Stimulated activated CD8-positive, alpha-beta memory T cell treated with anti-CD3 and anti-CD28 coated beads, Interleukin-7, amount 100 ng/mL, for 48 hours (primary cell): Measurements from ENCODE around the gene NEDD8.

Experiments used
- DNase-seq, 2 donors: peaks; one replicate each; pipeline ENCODE4 v3.0.0-alpha.2; 2020; ENCODE audit warnings: low read depth in 1 of 2; ENCODE audit errors: extremely low read depth in 1 of 2

NEDD8 gene

GRCh38 chr14:24182110-24182882 lies 49.9 kb downstream of the NEDD8 start:
- DNase-seq: no peak

- DNase-seq: no peak
These were observed 50.6 kb downstream of the NEDD8 start for GRCh38 chr14:24181371-24182077.

DNA sequence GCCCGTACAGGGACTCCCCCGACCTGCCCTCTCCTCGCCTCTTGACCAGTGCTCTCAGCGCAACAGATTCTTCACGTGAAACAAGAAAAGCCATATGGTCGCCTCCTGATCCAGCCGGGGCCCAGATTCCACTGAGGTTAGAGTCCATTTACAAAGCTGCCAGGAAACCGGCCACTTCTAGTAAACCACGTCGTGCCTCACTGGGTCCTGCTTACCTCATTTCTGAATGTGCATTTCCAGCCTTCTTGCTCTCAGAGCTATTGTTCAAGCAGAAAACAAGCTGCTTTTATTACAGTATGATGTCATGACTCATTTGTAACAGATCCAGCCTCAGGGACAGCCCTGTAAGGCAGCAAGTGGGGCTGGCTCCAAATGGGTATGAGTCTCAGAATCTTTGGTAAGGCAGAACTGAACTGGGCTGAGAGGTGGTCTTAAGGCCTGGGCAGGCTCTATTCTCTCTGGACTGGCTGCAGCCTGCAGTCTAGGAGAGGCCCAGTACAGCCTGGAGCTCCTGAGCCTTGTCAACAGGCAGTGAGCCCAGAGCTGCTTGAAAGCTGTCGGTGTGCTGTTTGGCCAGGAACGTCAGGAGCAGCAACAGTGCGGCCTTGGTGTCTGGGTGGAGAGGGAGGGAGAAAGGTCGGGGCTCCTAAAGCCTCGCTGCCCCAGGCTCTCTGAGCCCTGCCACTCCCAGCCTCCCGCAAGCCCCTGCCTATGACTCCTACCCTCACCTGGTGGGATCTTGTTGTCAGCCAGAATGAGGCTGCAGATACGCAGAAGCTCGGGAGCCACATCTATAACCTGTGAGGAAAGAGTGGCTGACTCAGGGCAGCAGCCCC lies 52.0 kb downstream of the NEDD8 start:
- no peak for DNase-seq

DNA sequence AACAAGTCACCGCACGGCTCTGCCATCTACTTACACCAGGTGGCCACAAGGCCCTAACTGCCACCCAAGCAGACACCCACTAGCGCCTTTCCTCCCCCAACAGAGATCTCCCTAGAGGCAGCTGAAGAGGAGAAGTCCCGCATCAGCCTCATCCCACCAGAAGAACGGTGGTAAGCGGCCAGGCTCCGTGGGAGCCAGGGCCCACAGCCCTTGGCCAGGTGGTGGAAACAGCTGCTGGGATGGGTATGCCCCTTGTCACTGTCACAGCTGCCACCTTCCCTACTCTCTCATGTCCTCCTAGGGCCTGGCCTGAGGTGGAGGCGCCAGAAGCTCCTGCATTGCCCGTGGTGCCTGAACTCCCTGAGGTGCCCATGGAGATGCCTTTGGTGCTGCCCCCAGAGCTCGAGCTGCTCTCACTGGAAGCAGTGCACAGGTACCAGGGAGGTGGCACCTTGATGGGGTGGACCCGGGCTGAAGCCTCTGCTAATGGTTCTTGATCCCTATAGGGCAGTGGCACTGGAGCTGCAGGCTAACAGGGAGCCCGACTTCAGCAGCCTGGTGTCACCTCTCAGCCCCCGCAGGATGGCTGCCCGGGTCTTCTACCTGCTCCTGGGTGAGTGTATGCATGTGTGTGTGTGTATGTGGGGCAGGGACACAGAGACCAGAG lies 52.7 kb downstream of the NEDD8 start:
- DNase-seq: no peak

- no peak for DNase-seq
These were observed 53.6 kb downstream of the NEDD8 start for GRCh38 chr14:24178399-24179178.

GRCh38 chr14:24177891-24178290 lies 54.3 kb downstream of the NEDD8 start:
- no peak for DNase-seq

DNA sequence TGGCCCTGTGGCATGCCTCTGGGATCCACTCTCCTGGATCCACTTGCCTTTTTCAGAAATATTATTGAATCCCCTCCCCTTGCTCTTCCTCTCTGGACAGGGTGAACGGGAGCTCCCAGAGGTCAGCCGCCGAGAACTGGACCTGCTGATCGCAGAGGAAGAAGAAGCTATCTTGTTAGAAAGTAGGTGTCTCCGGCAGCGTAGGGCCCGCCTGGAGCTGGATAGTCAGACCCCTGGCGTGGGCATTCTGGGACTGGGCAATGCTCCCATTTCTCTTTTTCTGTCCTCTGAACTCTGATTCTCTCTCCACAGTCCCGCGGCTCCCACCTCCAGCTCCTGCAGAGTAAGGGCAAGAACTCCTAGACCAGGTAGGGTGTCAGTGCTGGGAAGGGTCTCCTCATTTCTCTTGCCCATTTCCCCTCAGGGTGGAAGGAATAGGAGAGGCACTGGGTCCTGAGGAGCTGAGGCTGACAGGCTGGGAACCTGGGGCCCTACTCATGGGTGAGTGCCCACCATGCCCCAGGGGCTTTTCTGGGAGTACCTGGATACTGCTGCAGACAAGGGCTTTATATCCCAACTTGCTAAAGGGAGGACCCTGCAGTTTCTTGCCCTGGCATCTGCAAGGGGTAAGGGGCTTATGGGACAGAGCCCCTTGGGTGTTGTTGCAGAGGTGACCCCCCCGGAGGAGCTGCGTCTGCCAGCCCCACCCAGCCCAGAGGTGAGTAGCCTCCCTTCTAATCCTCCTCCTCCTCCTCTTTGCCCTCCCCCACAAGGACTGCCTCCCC lies 54.9 kb downstream of the NEDD8 start:
- DNase-seq: no peak

GRCh38 chr14:24176599-24176998 lies 55.6 kb downstream of the NEDD8 start:
- no peak for DNase-seq

GRCh38 chr14:24172871-24173281 lies 59.3 kb downstream of the NEDD8 start:
- no peak for DNase-seq

- no peak for DNase-seq
These were observed 59.8 kb downstream of the NEDD8 start for GRCh38 chr14:24172261-24172860.

DNA sequence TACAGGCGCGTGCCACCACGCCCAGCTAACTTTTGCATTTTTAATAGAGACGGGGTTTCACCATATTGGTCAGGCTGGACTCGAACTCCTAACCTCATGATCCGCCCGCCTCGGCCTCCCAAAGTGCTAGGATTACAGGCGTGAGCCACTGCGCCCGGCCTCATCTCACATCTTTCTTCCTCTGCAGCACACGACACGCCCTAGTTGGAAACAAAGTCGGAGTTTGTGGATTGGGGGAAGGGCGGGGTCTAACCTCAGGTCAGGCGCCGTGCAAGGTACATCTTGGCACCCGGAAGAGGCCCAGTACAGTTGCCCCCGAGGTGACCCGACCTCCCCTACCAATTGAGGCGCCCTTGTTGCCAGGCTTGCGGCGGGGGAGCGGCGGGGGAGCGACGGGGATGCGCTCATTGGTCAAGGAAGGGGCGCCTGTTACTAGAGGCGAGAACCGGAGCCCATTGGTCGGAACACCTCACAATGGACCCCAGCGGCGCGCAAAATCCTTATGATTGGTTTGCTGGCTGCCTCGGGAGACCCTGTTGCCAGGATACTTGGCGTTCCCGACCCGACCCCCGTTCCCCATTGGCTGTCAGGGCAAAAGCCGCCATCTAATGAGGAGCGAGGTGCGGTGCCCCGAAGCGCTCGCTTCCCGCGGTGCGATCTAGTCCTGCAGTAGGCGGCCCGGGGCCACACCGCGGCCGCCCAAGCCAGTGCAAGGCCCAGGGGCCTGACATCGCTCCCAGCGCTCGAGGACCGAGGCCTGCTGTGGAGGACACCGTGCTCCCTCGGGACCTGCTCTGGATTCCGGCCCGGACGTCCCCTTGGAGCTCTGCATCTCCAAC lies 60.5 kb downstream of the NEDD8 start, which contains the start of gene REC8:
Gene REC8 (plus strand): TSS at position 659 of the 839 bp plus-strand sequence. CDS start 473 bp downstream, outside the sequence.
- peak; percentile 46 to 79 for DNase-seq

GRCh38 chr14:24167469-24168114 lies 64.6 kb downstream of the NEDD8 start:
- DNase-seq: no peak
